Measurements from ENCODE around the gene VENTX. TPM values are rescaled to one million over a fixed set of nuclear protein-coding genes. Genes with fewer than 3 reads are reported as not detected.

VENTX gene
- total RNA-seq, 1 experiment from 2014 or later, result not detected

- no peaks in the 10 kb centered on the region for H3K27me3 Mint-ChIP-seq (ENCODE audit: insufficient read depth, unreplicated experiment)
- intact Hi-C loops (cut with micrococcal nuclease), result no loop called here
- H3K4me1 Mint-ChIP-seq (ENCODE audit: insufficient read depth, unreplicated experiment), result peaks cover 16% of the 10 kb centered on the region
- CTCF ChIA-PET, result interaction anchor here (0.6 to 1.6 kb wide), 5 partner anchors 27 to 827 kb away, joined by 3 to 5 read pairs (median 3); no protein-coding TSS in a partner anchor
- TF ChIP-seq CTCF (IDR thresholded peaks at IDR 0.05; ENCODE audit: unreplicated experiment), result no peak
- no TSS peak for BruUV-seq (replicated peaks)
- no peak overlapping the region for H3K4me3 Mint-ChIP-seq (ENCODE audit: unreplicated experiment)
- H3K36me3 Mint-ChIP-seq (ENCODE audit: insufficient read depth, unreplicated experiment), result peaks cover 45% of the 10 kb centered on the region
- no peak for DNase-seq (ENCODE audit: unreplicated experiment)
- H3K9me3 Mint-ChIP-seq (ENCODE audit: unreplicated experiment), result no peaks in the 10 kb centered on the region
- POLR2A ChIA-PET, result interaction anchor here (1.0 kb wide), 1 partner anchor 21 kb away, joined by 4 read pairs; no protein-coding TSS in a partner anchor
- no peak overlapping the region for H3K27ac Mint-ChIP-seq (ENCODE audit: low read depth, unreplicated experiment)
These were observed 42.9 kb downstream of the VENTX start for GRCh38 chr10:133280391-133281059.

GRCh38 chr10:133281084-133281483 is 43.4 kb downstream of the VENTX start:
- peaks cover 47% of the 10 kb centered on the region for H3K36me3 Mint-ChIP-seq (ENCODE audit: insufficient read depth, unreplicated experiment)
- no peak for DNase-seq (ENCODE audit: unreplicated experiment)
- ChIA-PET POLR2A (no interaction called here), CTCF (interaction anchor here (0.6 to 1.6 kb wide), 5 partner anchors 14 to 828 kb away, joined by 3 to 5 read pairs (median 4); no protein-coding TSS in a partner anchor)
- H3K27me3 Mint-ChIP-seq (ENCODE audit: insufficient read depth, unreplicated experiment), result no peaks in the 10 kb centered on the region
- BruUV-seq (replicated peaks), result no TSS peak
- H3K4me3 Mint-ChIP-seq (ENCODE audit: unreplicated experiment), result no peak overlapping the region
- no peak overlapping the region for H3K27ac Mint-ChIP-seq (ENCODE audit: low read depth, unreplicated experiment)
- H3K9me3 Mint-ChIP-seq (ENCODE audit: unreplicated experiment), result no peaks in the 10 kb centered on the region
- TF ChIP-seq CTCF (IDR thresholded peaks at IDR 0.05; ENCODE audit: unreplicated experiment), result no peak
- H3K4me1 Mint-ChIP-seq (ENCODE audit: insufficient read depth, unreplicated experiment), result peaks cover 16% of the 10 kb centered on the region
- intact Hi-C loops (cut with micrococcal nuclease), result no loop called here

- H3K4me3 Mint-ChIP-seq (ENCODE audit: unreplicated experiment), result no peak overlapping the region
- no peaks in the 10 kb centered on the region for H3K9me3 Mint-ChIP-seq (ENCODE audit: unreplicated experiment)
- ChIA-PET POLR2A (no interaction called here), CTCF (interaction anchor here (0.7 to 1.5 kb wide), 3 partner anchors 13 to 26 kb away, joined by 3 to 8 read pairs (median 4); no protein-coding TSS in a partner anchor)
- no peak overlapping the region for H3K27ac Mint-ChIP-seq (ENCODE audit: low read depth, unreplicated experiment)
- TF ChIP-seq CTCF (IDR thresholded peaks at IDR 0.05; ENCODE audit: unreplicated experiment), result no peak
- intact Hi-C loops (cut with micrococcal nuclease), result no loop called here
- peaks cover 54% of the 10 kb centered on the region for H3K36me3 Mint-ChIP-seq (ENCODE audit: insufficient read depth, unreplicated experiment)
- DNase-seq (ENCODE audit: unreplicated experiment), result no peak
- H3K27me3 Mint-ChIP-seq (ENCODE audit: insufficient read depth, unreplicated experiment), result no peaks in the 10 kb centered on the region
- H3K4me1 Mint-ChIP-seq (ENCODE audit: insufficient read depth, unreplicated experiment), result peaks cover 16% of the 10 kb centered on the region
- BruUV-seq (replicated peaks), result no TSS peak
These were observed 44.1 kb downstream of the VENTX start for GRCh38 chr10:133281628-133282372.

- intact Hi-C loops (cut with micrococcal nuclease), result no loop called here
- ChIA-PET CTCF (interaction anchor here (1.5 kb wide), 2 partner anchors 12 to 24 kb away, joined by 4 to 8 read pairs; no protein-coding TSS in a partner anchor), POLR2A (no interaction called here)
- no TSS peak for BruUV-seq (replicated peaks)
- DNase-seq (ENCODE audit: unreplicated experiment), result no peak
- Mint-ChIP-seq H3K4me3 (ENCODE audit: unreplicated experiment) (no peak overlapping the region), H3K9me3 (ENCODE audit: unreplicated experiment) (no peaks in the 10 kb centered on the region), H3K27me3 (ENCODE audit: insufficient read depth, unreplicated experiment) (no peaks in the 10 kb centered on the region), H3K36me3 (ENCODE audit: insufficient read depth, unreplicated experiment) (peaks cover 65% of the 10 kb centered on the region), H3K27ac (ENCODE audit: low read depth, unreplicated experiment) (no peak overlapping the region), H3K4me1 (ENCODE audit: insufficient read depth, unreplicated experiment) (peaks cover 11% of the 10 kb centered on the region)
- no peak for TF ChIP-seq CTCF (IDR thresholded peaks at IDR 0.05; ENCODE audit: unreplicated experiment)
These were observed 45.3 kb downstream of the VENTX start for GRCh38 chr10:133282846-133283390.
